ENCODE data around the gene ZKSCAN2. TPM values are rescaled to one million over a fixed set of nuclear protein-coding genes. Genes with fewer than 3 reads are reported as not detected.

Gene ZKSCAN2
- total RNA-seq, 1 experiment from 2014 or later: 16.4 TPM

DNA sequence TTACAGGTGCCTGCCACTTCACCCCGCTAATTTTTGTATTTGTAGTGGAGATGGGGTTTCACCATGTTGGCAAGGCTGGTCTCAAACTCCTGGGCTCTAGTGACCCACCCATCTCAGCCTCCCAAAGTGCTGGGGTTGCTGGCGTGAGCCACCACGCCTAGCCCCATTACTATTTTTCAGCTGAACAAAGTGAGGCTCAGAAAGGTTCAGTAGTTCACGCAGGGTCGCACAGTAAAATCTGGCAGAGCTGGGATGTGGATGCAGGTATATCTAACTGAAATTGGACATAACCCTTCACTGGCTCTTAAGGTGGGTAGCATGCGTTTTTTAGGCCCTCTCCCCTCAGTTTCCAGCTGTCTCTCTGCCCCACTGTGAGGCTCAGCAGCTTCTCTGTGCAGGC lies 33.7 kb downstream of the ZKSCAN2 start:
- DNase-seq (ENCODE audit: low spot score): no peak
- Histone ChIP-seq H3K4me1 (ENCODE audit: insufficient read depth, low read length, poor library complexity, severe bottlenecking) (no peaks in the 10 kb centered on the region), H3K27me3 (replicated peaks; ENCODE audit: insufficient read depth, low read depth, low read length, poor library complexity) (no peaks in the 10 kb centered on the region), H3K9me3 (ENCODE audit: low read depth, low read length, poor library complexity, severe bottlenecking) (no peaks in the 10 kb centered on the region), H3K36me3 (ENCODE audit: insufficient read depth, low read length, poor library complexity, severe bottlenecking) (no peaks in the 10 kb centered on the region), H3K27ac (ENCODE audit: low read depth, low read length, poor library complexity, severe bottlenecking) (no peak overlapping the region), H3K4me3 (ENCODE audit: low read depth, low read length, poor library complexity, severe bottlenecking) (no peak overlapping the region)
- TF ChIP-seq CTCF (conservative IDR thresholded peaks at IDR 0.05; ENCODE audit: low read depth, low read length) (no peak), EZH2 (IDR thresholded peaks at IDR 0.05; ENCODE audit: borderline replicate concordance, low read depth, low read length, poor library complexity, severe bottlenecking) (no peak)
- ChIA-PET POLR2A (ENCODE audit: low non-redundant PET) (interaction anchor here (0.6 kb wide), 1 partner anchor 9 kb away, joined by 6 read pairs; no protein-coding TSS in a partner anchor), CTCF (interaction anchor here (0.6 kb wide), 1 partner anchor 13 kb away, joined by 5 read pairs; no protein-coding TSS in a partner anchor)
- intact Hi-C loops (cut with micrococcal nuclease; ENCODE audit: unreplicated experiment): loop anchor here (10.0 kb wide), 1 partner anchor 389 kb away; no protein-coding TSS in a partner anchor
- no TSS peak for BruUV-seq (replicated peaks)

- Histone ChIP-seq H3K9me3 (ENCODE audit: low read depth, low read length, poor library complexity, severe bottlenecking) (no peaks in the 10 kb centered on the region), H3K27ac (ENCODE audit: low read depth, low read length, poor library complexity, severe bottlenecking) (no peak overlapping the region), H3K36me3 (ENCODE audit: insufficient read depth, low read length, poor library complexity, severe bottlenecking) (no peaks in the 10 kb centered on the region), H3K27me3 (replicated peaks; ENCODE audit: insufficient read depth, low read depth, low read length, poor library complexity) (no peaks in the 10 kb centered on the region), H3K4me3 (ENCODE audit: low read depth, low read length, poor library complexity, severe bottlenecking) (no peak overlapping the region), H3K4me1 (ENCODE audit: insufficient read depth, low read length, poor library complexity, severe bottlenecking) (no peaks in the 10 kb centered on the region)
- CTCF ChIA-PET: no interaction called here
- POLR2A ChIA-PET (ENCODE audit: low non-redundant PET): interaction anchor here (0.6 kb wide), 1 partner anchor 1641 kb away, joined by 3 read pairs; no protein-coding TSS in a partner anchor
- no peak for TF ChIP-seq CTCF (conservative IDR thresholded peaks at IDR 0.05; ENCODE audit: low read depth, low read length)
- no peak for TF ChIP-seq EZH2 (IDR thresholded peaks at IDR 0.05; ENCODE audit: borderline replicate concordance, low read depth, low read length, poor library complexity, severe bottlenecking)
- intact Hi-C loops (cut with micrococcal nuclease; ENCODE audit: unreplicated experiment): loop anchor here (10.0 kb wide), 1 partner anchor 388 kb away; no protein-coding TSS in a partner anchor
- DNase-seq (ENCODE audit: low spot score): no peak
- BruUV-seq (replicated peaks): no TSS peak
These were observed 34.7 kb downstream of the ZKSCAN2 start for GRCh38 chr16:25222959-25223358.

GRCh38 chr16:25219070-25219737 lies 38.4 kb downstream of the ZKSCAN2 start:
- no peaks in the 10 kb centered on the region for H3K9me3 ChIP-seq (ENCODE audit: low read depth, low read length, poor library complexity, severe bottlenecking)
- no peaks in the 10 kb centered on the region for H3K36me3 ChIP-seq (ENCODE audit: insufficient read depth, low read length, poor library complexity, severe bottlenecking)
- ChIA-PET POLR2A (ENCODE audit: low non-redundant PET) (interaction anchor here (0.5 kb wide), 1 partner anchor 31 kb away, joined by 3 read pairs; no protein-coding TSS in a partner anchor), CTCF (interaction anchor here (0.6 to 1.0 kb wide), 2 partner anchors 15 to 89 kb away, joined by 3 to 4 read pairs; no protein-coding TSS in a partner anchor)
- no peaks in the 10 kb centered on the region for H3K4me1 ChIP-seq (ENCODE audit: insufficient read depth, low read length, poor library complexity, severe bottlenecking)
- TF ChIP-seq CTCF (conservative IDR thresholded peaks at IDR 0.05; ENCODE audit: low read depth, low read length) (no peak), EZH2 (IDR thresholded peaks at IDR 0.05; ENCODE audit: borderline replicate concordance, low read depth, low read length, poor library complexity, severe bottlenecking) (no peak)
- H3K27me3 ChIP-seq (replicated peaks; ENCODE audit: insufficient read depth, low read depth, low read length, poor library complexity): no peaks in the 10 kb centered on the region
- DNase-seq (ENCODE audit: low spot score): no peak
- no peak overlapping the region for H3K27ac ChIP-seq (ENCODE audit: low read depth, low read length, poor library complexity, severe bottlenecking)
- no peak overlapping the region for H3K4me3 ChIP-seq (ENCODE audit: low read depth, low read length, poor library complexity, severe bottlenecking)
- intact Hi-C loops (cut with micrococcal nuclease; ENCODE audit: unreplicated experiment): no loop called here
- no TSS peak for BruUV-seq (replicated peaks)

Measured in A673 (cell line).